OCI-LY1 (cell line): ENCODE measurements around the gene CEACAM1.

Experiments
- H2AFZ ChIP-seq: fragments of 200-600 bp; sonication (generic), shearing (Covaris generic); 2 replicates; pipeline ENCODE4 v1.6.0; 2014; ENCODE audit warnings: antibody characterized with exemption, mild to moderate bottlenecking, low read length
- H3F3A ChIP-seq: fragments of 200-600 bp; sonication (generic), shearing (Covaris generic); 2 replicates; pipeline ENCODE4 v1.6.0; 2014; ENCODE audit warnings: mild to moderate bottlenecking, antibody characterized with exemption, low read length, moderate library complexity; ENCODE audit not compliant: insufficient read depth
- H3K27ac ChIP-seq: fragments of 200-600 bp; sonication (generic); 2 replicates; pipeline ENCODE4 v1.5.1; 2014; ENCODE audit warnings: low read length, mixed run types, mild to moderate bottlenecking, low read depth; ENCODE audit not compliant: poor library complexity, severe bottlenecking
- H3K27me3 ChIP-seq: fragments of 200-600 bp; sonication (generic); 2 replicates; pipeline ENCODE4 v1.6.0; 2014; ENCODE audit warnings: antibody characterized with exemption, mild to moderate bottlenecking, low read length, moderate library complexity; ENCODE audit not compliant: insufficient read depth
- H3K36me3 ChIP-seq: fragments of 200-600 bp; sonication (generic); 2 replicates; pipeline ENCODE4 v1.6.1; 2014; ENCODE audit warnings: mild to moderate bottlenecking, antibody characterized with exemption, low read length, moderate library complexity, mixed read lengths; ENCODE audit not compliant: insufficient read depth
- H3K4me1 ChIP-seq: fragments of 200-600 bp; sonication (generic); 2 replicates; pipeline ENCODE4 v1.5.1; 2014; ENCODE audit warnings: mild to moderate bottlenecking, low read length, moderate library complexity; ENCODE audit not compliant: insufficient read depth, severe bottlenecking
- H3K4me2 ChIP-seq: fragments of 200-600 bp; sonication (generic), shearing (Covaris generic); 2 replicates; pipeline ENCODE4 v1.6.1; 2014; ENCODE audit warnings: low read length
- H3K4me3 ChIP-seq: fragments of 200-600 bp; sonication (generic); 2 replicates; pipeline ENCODE4 v1.5.1; 2014; ENCODE audit warnings: low read length, low read depth, mild to moderate bottlenecking, mixed read lengths; ENCODE audit not compliant: poor library complexity, severe bottlenecking
- H3K79me2 ChIP-seq: fragments of 200-600 bp; shearing (Covaris generic); 2 replicates; pipeline ENCODE4 v1.6.1; 2016; ENCODE audit warnings: mixed run types, low read length, mixed read lengths; ENCODE audit not compliant: insufficient read depth
- H3K9ac ChIP-seq: fragments of 200-600 bp; sonication (generic), shearing (Covaris generic); 2 replicates; pipeline ENCODE4 v1.6.1; 2014; ENCODE audit warnings: mild to moderate bottlenecking, low read length, mixed read lengths
- H3K9me2 ChIP-seq: fragments of 200-600 bp; sonication (generic), shearing (Covaris generic); 2 replicates; pipeline ENCODE4 v1.6.1; 2014; ENCODE audit warnings: low read depth, mild to moderate bottlenecking, low read length, mixed read lengths
- H3K9me3 ChIP-seq: fragments of 200-600 bp; shearing (Covaris generic); 2 replicates; pipeline ENCODE4 v1.6.1; 2014; ENCODE audit warnings: low read length, mixed read lengths
- H4K20me1 ChIP-seq: fragments of 200-600 bp; sonication (generic), shearing (Covaris generic); 2 replicates; pipeline ENCODE4 v1.6.0; 2016; ENCODE audit warnings: mild to moderate bottlenecking, low read length; ENCODE audit not compliant: insufficient read depth
- EZH2 ChIP-seq: fragments of 200-600 bp; sonication (generic), shearing (Covaris generic); IDR thresholded peaks from 2 replicates; pipeline ENCODE4 v1.8.0; 2017; ENCODE audit warnings: borderline replicate concordance, mixed run types, mild to moderate bottlenecking, antibody characterized with exemption, low read length, moderate library complexity, mixed read lengths
- TF ChIP-seq, protein P1 (sequence below): fragments of 200-600 bp; sonication (generic), shearing (Covaris generic); IDR thresholded peaks from 2 replicates; pipeline ENCODE4 v1.5.1; 2017; ENCODE audit warnings: mild to moderate bottlenecking, antibody characterized with exemption, low read length, moderate library complexity, mixed read lengths

CEACAM1 gene

DNA sequence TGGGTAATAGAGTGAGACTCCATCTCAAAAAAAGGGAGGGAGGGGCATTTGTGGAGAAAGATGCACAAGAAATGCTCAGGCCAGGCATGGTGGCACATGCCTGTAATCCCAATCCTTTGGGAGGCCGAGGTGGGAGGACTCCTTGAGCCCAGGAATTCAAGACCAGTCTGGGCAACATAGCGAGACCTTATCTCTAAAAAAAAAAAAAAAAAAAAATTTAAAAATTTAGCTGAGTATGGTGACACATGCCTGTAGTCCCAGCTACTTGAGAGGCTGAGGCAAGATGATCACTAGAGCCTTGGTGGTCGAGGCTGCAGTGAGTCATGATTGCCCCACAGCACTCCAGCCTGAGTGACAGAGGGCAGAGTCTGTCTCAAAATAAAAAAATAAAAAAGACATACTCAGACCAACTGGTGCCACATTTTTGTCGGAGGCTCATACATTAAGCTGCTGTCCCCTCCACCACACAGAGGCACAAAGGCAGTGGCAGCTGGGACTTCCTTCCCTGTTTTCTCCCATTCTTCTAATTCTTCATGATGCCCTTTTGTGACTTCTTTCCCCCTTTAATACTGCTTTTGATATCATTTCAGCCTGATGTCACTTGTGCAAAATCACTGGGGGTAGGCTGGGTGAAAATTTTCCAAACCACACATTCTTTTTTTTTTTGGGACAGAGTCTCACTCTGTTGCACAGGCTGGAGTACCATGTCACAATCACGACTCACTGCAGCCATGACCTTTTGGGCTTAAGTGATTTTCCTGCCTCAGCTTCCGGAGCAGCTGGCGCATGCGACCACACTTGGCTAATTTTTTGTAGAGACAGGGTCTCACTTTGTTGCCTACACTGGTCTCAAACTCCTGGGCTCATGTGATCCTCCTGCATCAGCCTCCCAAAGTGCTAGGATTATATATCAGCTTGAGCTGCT lies 58.7 kb downstream of the CEACAM1 start:
- H3K4me2 ChIP-seq = no peak overlapping the region
- TF ChIP-seq, protein P1, sequence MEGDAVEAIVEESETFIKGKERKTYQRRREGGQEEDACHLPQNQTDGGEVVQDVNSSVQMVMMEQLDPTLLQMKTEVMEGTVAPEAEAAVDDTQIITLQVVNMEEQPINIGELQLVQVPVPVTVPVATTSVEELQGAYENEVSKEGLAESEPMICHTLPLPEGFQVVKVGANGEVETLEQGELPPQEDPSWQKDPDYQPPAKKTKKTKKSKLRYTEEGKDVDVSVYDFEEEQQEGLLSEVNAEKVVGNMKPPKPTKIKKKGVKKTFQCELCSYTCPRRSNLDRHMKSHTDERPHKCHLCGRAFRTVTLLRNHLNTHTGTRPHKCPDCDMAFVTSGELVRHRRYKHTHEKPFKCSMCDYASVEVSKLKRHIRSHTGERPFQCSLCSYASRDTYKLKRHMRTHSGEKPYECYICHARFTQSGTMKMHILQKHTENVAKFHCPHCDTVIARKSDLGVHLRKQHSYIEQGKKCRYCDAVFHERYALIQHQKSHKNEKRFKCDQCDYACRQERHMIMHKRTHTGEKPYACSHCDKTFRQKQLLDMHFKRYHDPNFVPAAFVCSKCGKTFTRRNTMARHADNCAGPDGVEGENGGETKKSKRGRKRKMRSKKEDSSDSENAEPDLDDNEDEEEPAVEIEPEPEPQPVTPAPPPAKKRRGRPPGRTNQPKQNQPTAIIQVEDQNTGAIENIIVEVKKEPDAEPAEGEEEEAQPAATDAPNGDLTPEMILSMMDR = no peak
- no peak for TF ChIP-seq EZH2

GRCh38 chr19:42468273-42468796 lies 59.9 kb downstream of the CEACAM1 start:
- TF ChIP-seq, protein P1 = no peak
- TF ChIP-seq EZH2 = no peak
- no peaks in the 10 kb centered on the region for H3K27me3 ChIP-seq
- H3K9me3 ChIP-seq = no peaks in the 10 kb centered on the region
- no peak overlapping the region for H3K4me2 ChIP-seq
- H4K20me1 ChIP-seq = no peaks in the 10 kb centered on the region
- H3K27ac ChIP-seq = peak overlapping the region; percentile 8
- H3K9ac ChIP-seq = no peak overlapping the region
- peaks cover 67% of the 10 kb centered on the region for H3K4me1 ChIP-seq
- H3K79me2 ChIP-seq = no peaks in the 10 kb centered on the region
- no peaks in the 10 kb centered on the region for H3K36me3 ChIP-seq
- H2AFZ ChIP-seq = no peak overlapping the region
- H3K9me2 ChIP-seq = no peaks in the 10 kb centered on the region
- no peak overlapping the region for H3K4me3 ChIP-seq
- H3F3A ChIP-seq = no peaks in the 10 kb centered on the region

More for the DNA sequence above, 58.7 kb downstream of the CEACAM1 start:
- Histone ChIP-seq H3K4me3 (no peak overlapping the region), H3K27ac (peak overlapping the region; percentile 66), H4K20me1 (no peaks in the 10 kb centered on the region), H3K9ac (no peak overlapping the region), H3K36me3 (no peaks in the 10 kb centered on the region), H3K27me3 (no peaks in the 10 kb centered on the region), H3F3A (no peaks in the 10 kb centered on the region), H3K9me2 (no peaks in the 10 kb centered on the region), H2AFZ (no peak overlapping the region), H3K9me3 (no peaks in the 10 kb centered on the region), H3K79me2 (no peaks in the 10 kb centered on the region), H3K4me1 (peaks cover 60% of the 10 kb centered on the region)

DNA sequence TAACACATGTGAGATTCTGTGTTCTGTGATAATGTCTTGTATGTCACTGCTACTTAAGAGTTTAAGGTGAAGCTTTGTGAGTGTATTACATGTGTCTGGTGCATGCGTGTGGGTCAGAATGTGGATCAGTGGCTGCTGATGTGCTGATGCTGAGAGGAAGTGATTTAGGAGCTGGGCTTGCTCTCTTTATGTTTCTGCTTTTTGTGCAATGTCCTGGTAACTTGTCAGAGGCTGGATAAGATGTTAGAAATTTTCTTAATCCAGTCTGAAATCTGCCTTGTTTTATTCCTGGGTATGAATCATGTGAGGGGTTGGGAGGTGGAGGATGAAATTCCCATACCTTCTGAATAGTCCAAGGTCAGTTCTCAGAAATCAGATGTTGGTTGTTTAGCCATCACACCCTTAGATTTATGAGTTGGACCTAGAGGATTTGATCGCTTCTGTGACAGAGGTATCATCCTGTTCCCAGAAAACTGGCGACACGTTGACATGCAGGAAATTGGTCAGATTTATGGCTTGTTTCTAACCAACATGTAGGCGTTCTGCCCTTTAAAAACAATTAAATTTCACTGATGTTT lies 61.0 kb downstream of the CEACAM1 start:
- no peaks in the 10 kb centered on the region for H4K20me1 ChIP-seq
- no peaks in the 10 kb centered on the region for H3K79me2 ChIP-seq
- no peak overlapping the region for H2AFZ ChIP-seq
- H3K4me2 ChIP-seq = peak overlapping the region; percentile 65
- TF ChIP-seq, protein P1 = no peak
- TF ChIP-seq EZH2 = no peak
- peak overlapping the region; percentile 13 for H3K4me3 ChIP-seq
- no peaks in the 10 kb centered on the region for H3K36me3 ChIP-seq
- H3K9ac ChIP-seq = peak overlapping the region; percentile 75
- H3K9me3 ChIP-seq = no peaks in the 10 kb centered on the region
- H3K27me3 ChIP-seq = no peaks in the 10 kb centered on the region
- no peaks in the 10 kb centered on the region for H3K9me2 ChIP-seq
- peaks cover 75% of the 10 kb centered on the region for H3K4me1 ChIP-seq
- H3K27ac ChIP-seq = peak overlapping the region; percentile 99
- H3F3A ChIP-seq = no peaks in the 10 kb centered on the region
